Activated CD4-positive, alpha-beta T cell treated with anti-CD3 and anti-CD28 coated beads, Interleukin-2, amount 50 U/mL, for 16 hours (primary cell): ENCODE measurements around the gene LIN7B.
"Not testable (repeated sequence)": the region's sequence is repeated elsewhere in the genome, so short reads cannot be mapped to it uniquely, and the experiment has no call there.

Source experiments
- DNase-seq: peaks from one replicate; pipeline ENCODE4 v3.0.0-alpha.2; 2020

LIN7B gene

DNA sequence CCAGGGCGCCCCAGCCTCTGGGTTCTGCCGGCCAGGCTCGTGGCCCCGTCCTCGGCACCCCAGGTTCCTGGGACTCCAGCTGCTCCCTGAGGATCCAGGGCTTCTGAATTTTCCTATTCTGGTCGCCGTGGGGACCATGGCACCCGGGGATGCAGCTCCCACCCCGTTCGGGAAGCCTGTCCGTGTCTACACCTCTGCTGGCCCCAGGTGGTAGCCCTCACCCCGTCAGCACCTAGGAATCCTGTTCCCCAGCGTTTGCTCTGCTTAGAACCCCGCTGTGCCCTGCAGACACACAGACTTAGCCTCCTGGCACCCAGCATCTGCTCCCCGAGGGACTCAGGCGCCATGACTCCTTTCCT is 6.1 kb downstream of the LIN7B start:
- DNase-seq = no peak

- no peak for DNase-seq
Observed at GRCh38 chr19:49120868-49121267, 6.7 kb downstream of the LIN7B start.

GRCh38 chr19:49121841-49122240 is 7.7 kb downstream of the LIN7B start:
- not testable (repeated sequence) for DNase-seq

DNA sequence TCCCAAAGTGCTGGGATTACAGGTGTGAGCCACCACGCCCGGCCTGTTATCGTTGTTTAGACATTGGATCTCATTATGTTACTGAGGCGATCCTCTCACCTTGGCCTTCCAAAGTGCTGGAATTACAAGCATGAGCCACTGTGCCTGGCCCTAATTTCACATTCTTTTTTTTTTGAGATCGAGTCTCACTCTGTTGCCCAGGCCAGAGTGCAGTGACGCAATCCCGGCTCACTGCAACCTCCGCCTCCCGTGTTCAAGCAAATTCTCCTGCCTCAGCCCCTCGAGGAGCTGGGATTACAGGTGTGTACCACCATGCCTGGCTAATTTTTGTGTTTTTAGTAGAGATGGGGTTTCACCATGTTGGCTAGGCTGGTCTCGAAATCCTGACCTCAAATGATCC is 9.1 kb downstream of the LIN7B start:
- not testable (repeated sequence) for DNase-seq

GRCh38 chr19:49125025-49125731 is 11.0 kb downstream of the LIN7B start:
- no peak for DNase-seq

- no peak for DNase-seq
Observed at GRCh38 chr19:49126575-49126974, 12.4 kb downstream of the LIN7B start.

GRCh38 chr19:49127225-49127624 is 13.1 kb downstream of the LIN7B start:
- not testable (repeated sequence) for DNase-seq

- peak; percentile 97 for DNase-seq
Observed at GRCh38 chr19:49127674-49128544, 13.7 kb downstream of the LIN7B start.

GRCh38 chr19:49128545-49129237 is 14.5 kb downstream of the LIN7B start:
- no peak for DNase-seq

GRCh38 chr19:49129238-49129583 is 15.0 kb downstream of the LIN7B start:
- no peak for DNase-seq

DNA sequence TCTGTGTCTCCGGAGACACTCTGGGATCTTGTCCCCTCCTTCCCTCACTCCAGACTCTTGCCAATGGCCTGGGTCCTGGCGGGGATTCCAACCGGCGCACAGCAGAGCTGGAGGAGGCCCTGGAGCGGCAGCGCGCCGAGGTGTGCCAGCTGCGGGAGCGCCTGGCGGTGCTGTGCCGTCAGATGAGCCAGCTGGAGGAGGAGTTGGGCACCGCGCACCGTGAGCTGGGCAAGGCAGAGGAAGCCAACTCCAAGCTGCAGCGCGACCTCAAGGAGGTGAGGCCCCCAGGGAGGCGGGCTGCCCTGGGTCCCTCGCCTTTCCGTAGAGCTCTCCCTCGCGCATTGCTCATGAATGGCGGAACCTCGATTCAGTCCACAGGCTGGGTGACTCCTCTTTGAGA is 16.2 kb downstream of the LIN7B start:
- DNase-seq = no peak

DNA sequence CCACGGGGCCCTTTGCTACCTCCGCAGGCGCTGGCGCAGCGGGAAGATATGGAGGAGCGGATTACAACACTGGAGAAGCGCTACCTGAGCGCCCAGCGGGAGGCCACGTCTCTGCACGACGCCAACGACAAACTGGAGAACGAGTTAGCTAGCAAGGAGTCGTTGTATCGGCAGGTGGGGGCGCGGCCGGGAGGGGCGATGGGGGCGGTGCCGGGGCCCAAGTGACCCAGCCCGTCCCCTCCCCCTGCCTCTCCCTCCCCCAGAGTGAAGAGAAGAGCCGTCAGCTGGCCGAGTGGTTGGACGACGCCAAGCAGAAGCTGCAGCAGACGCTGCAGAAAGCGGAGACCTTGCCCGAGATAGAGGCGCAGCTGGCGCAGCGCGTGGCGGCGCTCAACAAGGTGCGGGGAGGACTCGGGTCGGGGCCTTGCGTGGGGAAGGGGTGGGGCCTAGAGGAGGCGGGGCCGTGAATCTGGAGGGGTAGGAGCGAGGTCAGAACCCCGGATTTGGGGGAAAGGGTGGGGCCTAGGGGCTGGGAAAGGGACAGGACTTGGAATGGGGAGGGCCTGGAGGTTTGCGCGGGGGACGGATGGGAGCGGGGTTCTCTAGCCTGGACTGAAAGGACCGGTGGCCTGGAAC is 18.9 kb downstream of the LIN7B start:
- DNase-seq = no peak

DNA sequence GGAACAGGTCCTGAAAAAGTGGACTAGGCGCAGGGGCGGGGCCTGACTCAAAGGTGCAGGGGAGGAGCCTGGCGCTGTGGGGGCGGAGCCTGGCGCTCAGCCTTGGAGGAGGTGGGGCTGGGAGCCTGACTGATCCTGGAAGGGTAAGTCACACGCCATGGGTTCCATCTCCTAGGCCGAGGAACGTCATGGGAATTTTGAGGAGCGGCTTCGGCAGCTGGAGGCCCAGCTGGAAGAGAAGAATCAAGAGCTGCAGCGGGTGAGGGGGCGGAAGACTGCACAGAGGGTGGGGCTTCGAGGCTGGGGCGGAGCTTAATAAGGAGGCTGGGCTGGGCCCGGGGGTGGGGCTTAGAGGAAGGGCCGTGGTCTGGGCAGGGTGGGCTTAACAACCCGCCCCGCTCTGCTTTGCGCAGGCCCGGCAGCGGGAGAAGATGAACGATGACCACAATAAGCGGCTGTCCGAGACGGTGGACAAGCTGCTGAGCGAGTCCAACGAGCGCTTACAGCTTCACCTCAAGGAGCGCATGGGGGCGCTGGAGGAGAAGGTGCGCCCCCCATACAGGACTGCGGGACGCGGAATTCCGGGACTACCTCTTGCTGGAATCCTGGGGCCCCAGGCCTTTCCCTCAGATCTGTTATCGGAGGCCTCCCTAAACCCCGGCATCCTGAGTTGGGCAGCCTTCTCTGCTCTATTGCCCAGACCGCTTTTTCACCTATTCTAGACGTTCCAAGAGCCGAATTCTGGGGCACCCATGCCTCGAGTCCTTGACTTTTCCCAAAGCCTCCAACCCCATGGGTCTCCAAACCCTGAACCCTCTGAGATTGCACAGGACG is 19.7 kb downstream of the LIN7B start:
- peak; percentile 26 for DNase-seq

DNA sequence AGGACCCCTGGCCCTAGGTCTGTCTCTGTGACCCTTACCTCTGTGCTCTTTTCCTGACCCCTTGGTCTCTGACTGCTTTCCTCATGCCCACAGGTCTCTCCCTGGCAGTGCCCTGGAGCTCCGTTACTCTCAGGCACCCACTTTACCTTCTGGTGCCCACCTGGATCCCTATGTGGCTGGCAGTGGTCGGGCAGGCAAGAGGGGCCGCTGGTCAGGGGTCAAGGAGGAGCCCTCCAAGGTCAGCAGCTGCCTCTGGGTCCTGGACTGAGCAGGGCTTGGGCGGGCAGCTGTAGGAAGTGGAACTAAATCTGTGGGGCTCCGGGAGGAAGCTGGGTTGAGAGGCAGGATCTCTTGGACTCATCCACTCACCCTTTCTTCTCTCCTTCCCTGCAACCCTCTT is 21.5 kb downstream of the LIN7B start:
- no peak for DNase-seq

DNA sequence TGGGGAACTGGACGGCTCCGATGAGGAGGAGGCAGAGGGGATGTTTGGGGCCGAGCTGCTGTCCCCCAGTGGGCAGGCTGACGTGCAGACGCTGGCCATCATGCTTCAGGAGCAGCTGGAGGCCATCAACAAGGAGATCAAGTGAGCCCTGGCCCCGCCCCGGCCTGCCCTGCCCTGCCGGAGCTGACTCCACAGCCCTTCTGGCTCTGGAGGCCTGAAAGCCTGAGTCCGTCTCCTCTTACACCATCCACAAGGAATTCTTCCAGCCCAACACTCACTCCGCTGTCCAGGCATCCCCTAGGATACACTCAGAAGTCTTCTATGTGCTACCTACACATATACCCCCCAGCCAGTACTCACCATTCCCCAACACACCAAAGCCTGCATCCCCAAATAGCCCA is 22.6 kb downstream of the LIN7B start:
- no peak for DNase-seq

GRCh38 chr19:49140951-49141350 is 26.8 kb downstream of the LIN7B start:
- no peak for DNase-seq

- no peak for DNase-seq
Observed at GRCh38 chr19:49141352-49141751, 27.2 kb downstream of the LIN7B start.

DNA sequence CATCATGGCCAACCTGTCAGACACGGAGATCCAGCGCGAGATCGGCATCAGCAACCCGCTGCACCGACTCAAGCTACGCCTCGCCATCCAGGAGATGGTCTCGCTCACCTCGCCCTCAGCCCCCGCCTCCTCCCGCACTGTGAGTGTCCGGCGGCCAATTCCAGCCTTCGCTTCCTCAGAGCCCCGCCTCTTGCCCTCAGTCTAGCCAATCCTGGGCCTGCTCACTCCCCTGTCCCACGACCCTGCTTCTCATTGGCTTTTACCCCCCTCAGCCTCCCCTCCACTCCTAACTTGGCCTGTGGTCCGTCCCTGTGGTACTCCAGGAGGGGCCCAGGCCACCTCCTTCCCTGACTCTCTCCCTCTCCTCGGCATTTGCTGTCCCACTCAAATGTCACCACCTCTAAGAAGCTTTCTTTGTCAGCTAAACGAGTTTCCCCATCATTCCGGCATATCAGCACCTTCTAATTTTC is 28.7 kb downstream of the LIN7B start:
- peak; percentile 78 for DNase-seq

DNA sequence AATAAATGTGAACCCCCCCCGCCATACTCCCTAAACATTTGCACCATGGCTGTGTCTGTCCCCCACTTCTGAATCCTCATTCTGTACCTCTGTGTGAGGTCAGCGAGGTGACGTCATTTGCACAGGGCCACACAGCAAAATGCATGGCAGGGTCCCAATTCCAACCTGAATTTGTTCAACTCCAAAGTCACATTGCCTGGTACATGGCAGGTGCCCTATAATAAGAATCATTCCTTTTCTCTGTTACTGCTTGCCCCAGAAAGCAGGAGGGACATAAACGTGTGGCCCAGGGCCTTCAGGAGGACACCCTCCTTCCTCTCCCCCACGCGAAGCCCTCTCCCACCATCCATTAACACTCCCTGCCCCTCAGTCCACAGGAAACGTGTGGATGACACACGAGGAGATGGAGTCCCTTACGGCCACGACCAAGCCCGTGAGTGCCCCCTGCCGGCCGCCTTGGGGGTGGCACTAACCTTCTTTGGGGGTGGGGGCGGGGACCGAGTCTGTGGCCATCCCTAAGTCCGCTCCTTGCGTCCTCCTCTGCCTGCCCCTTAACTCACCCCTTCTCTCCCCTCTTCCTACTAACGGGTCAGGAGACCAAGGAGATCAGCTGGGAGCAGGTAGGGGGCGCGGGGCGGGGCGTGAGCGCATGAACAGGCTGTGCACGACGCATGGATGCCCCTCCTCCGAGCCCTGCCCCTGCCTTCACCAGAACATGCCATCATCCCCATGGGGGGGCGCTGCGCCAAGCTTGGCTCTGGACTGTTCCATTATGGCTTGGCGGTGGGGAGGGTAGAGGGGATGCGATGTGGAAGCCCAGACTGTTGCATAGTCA is 31.6 kb downstream of the LIN7B start:
- peak; percentile 78 for DNase-seq

- not testable (repeated sequence) for DNase-seq
Observed at GRCh38 chr19:49146408-49146770, 32.2 kb downstream of the LIN7B start.

GRCh38 chr19:49148044-49148682 is 34.0 kb downstream of the LIN7B start:
- no peak for DNase-seq
